ENCODE results near the gene SIRT3. TPM values are rescaled to one million over a fixed set of nuclear protein-coding genes. Genes with fewer than 3 reads are reported as not detected.

SIRT3 gene
- total and polyA plus RNA-seq, 2 of the 13 experiments (the other 11 are each of a cell fraction or from before 2014, with no cell fraction given): 15.1 to 18.2 TPM

- Histone ChIP-seq H3K4me3 (replicated peaks in 1 of 3; ENCODE audit: insufficient read depth in 1 of 3, low read depth in 2 of 3, low read length in 3 of 3) (no peak overlapping the region), H3K27me3 (ENCODE audit: control insufficient read depth in 1 of 2, insufficient read depth in 2 of 2, low read length in 2 of 2) (no peaks in the 10 kb centered on the region), H3K4me1 (ENCODE audit: insufficient read depth, low read length) (no peaks in the 10 kb centered on the region), H3K9ac (ENCODE audit: insufficient read depth, low read depth, low read length) (no peak overlapping the region), H3K79me2 (ENCODE audit: insufficient read depth, low read length) (no peaks in the 10 kb centered on the region), H3K4me2 (ENCODE audit: low read depth, low read length) (no peak overlapping the region), H3K36me3 (replicated peaks in 1 of 2; ENCODE audit: control insufficient read depth in 1 of 2, insufficient read depth in 2 of 2, low read length in 2 of 2) (peaks cover 30 to 57% of the 10 kb centered on the region in 2 experiments; a peak in 4 of 5 replicates), H3K9me3 (ENCODE audit: low read length) (no peaks in the 10 kb centered on the region), H3K27ac (ENCODE audit: extremely low read length, insufficient read depth, low read length) (no peak overlapping the region), H2AFZ (ENCODE audit: low read length) (no peak overlapping the region), H4K20me1 (ENCODE audit: insufficient read depth, low read length) (no peaks in the 10 kb centered on the region)
- DNase-seq (ENCODE audit: low spot score): no peak
- intact Hi-C loops (cut with micrococcal nuclease; ENCODE audit: unreplicated experiment): no loop called here
- no TSS peak for BruUV-seq (replicated peaks)
- ChIA-PET POLR2A (interaction anchor here (1.0 to 1.2 kb wide), 4 partner anchors 10 to 105 kb away, joined by 3 to 4 read pairs (median 3); no protein-coding TSS in a partner anchor), CTCF (ENCODE audit: low intra/inter-chr PET ratio, low total read pairs) (no interaction called here)
- in situ Hi-C loops (cut with HindIII; ENCODE audit: extremely low pct_ligation_motif_present, low pct_unique_long_range_greater_than_20kb): no loop called here
- 87% methylated on average over 10 of the region's 10 CpGs for WGBS (ENCODE audit: low lambda C conversion rate)
- FAIRE-seq: peak; percentile 66
- peak; percentile 84 for ATAC-seq
- TF ChIP-seq SMC3 (IDR thresholded peaks at IDR 0.05; ENCODE audit: low read length) (peak; percentile 77), REST (IDR thresholded peaks at IDR 0.05; ENCODE audit: borderline replicate concordance in 1 of 2, low read depth in 1 of 2, low read length in 2 of 2) (no peak), ZNF230 (CRISPR knock-in tag; IDR thresholded peaks at IDR 0.05) (no peak), ZKSCAN1 (IDR thresholded peaks at IDR 0.05; ENCODE audit: low read length) (no peak), ZFP41 (CRISPR knock-in tag; IDR thresholded peaks at IDR 0.05; ENCODE audit: borderline replicate concordance) (no peak), ATF1 (CRISPR knock-in tag; IDR thresholded peaks at IDR 0.05) (no peak), ZSCAN25 (CRISPR knock-in tag; IDR thresholded peaks at IDR 0.05) (no peak), FOXK2 (IDR thresholded peaks at IDR 0.05) (no peak), TBX2 (CRISPR knock-in tag; IDR thresholded peaks at IDR 0.05; ENCODE audit: borderline replicate concordance) (no peak), ATF3 (CRISPR knock-in tag; IDR thresholded peaks at IDR 0.05) (no peak), RAD21 (CRISPR knock-in tag; IDR thresholded peaks at IDR 0.05) (0 out of 2 replicates have a peak, but pooled peaks have one; percentile 27), ZNF577 (CRISPR knock-in tag; IDR thresholded peaks at IDR 0.05; ENCODE audit: borderline replicate concordance, low read depth) (no peak), CTCF (CRISPR knock-in tag; IDR thresholded peaks at IDR 0.05) (peak; percentile 80), SRY (CRISPR knock-in tag; IDR thresholded peaks at IDR 0.05) (no peak), GABPB1 (CRISPR knock-in tag; IDR thresholded peaks at IDR 0.05) (no peak), ZMAT5 (CRISPR knock-in tag; IDR thresholded peaks at IDR 0.05; ENCODE audit: borderline replicate concordance, low read depth) (no peak), ZNF607 (CRISPR knock-in tag; IDR thresholded peaks at IDR 0.05; ENCODE audit: borderline replicate concordance) (no peak), CENPBD1 (CRISPR knock-in tag; IDR thresholded peaks at IDR 0.05; ENCODE audit: borderline replicate concordance, low read depth) (no peak), ZNF749 (CRISPR knock-in tag; IDR thresholded peaks at IDR 0.05; ENCODE audit: borderline replicate concordance) (no peak)
Observed at GRCh38 chr11:250740-251299, 14.7 kb upstream of the SIRT3 start.
